GM10248 (cell line): ENCODE data around the gene ICAM1.

ENCODE experiments used
- CTCF ChIA-PET: fragments of 300-600 bp; sonication (Branson Sonifier 250); formaldehyde crosslinking; extraction: SDS; loops from one replicate; lab custom pipeline; 2021; ENCODE audit warnings: antibody characterized with exemption; lab: Yijun Ruan, JAX
- POLR2A ChIA-PET: fragments of 350-650 bp; sonication (Branson Sonifier 250); formaldehyde crosslinking; extraction: SDS; loops from one replicate; lab custom pipeline; 2020; ENCODE audit warnings: antibody characterized with exemption; lab: Yijun Ruan, JAX
- DNase-seq: peaks from one replicate; pipeline ENCODE4 v3.0.0; 2012; ENCODE audit errors: extremely low spot score
- TF ChIP-seq, protein P1 (sequence below): IDR thresholded peaks from 2 replicates; pipeline ENCODE4 v1.5.1; 2012; ENCODE audit warnings: mild to moderate bottlenecking, low read depth; ENCODE audit errors: extremely low read depth, missing control alignments, control extremely low read depth

Gene ICAM1

DNA sequence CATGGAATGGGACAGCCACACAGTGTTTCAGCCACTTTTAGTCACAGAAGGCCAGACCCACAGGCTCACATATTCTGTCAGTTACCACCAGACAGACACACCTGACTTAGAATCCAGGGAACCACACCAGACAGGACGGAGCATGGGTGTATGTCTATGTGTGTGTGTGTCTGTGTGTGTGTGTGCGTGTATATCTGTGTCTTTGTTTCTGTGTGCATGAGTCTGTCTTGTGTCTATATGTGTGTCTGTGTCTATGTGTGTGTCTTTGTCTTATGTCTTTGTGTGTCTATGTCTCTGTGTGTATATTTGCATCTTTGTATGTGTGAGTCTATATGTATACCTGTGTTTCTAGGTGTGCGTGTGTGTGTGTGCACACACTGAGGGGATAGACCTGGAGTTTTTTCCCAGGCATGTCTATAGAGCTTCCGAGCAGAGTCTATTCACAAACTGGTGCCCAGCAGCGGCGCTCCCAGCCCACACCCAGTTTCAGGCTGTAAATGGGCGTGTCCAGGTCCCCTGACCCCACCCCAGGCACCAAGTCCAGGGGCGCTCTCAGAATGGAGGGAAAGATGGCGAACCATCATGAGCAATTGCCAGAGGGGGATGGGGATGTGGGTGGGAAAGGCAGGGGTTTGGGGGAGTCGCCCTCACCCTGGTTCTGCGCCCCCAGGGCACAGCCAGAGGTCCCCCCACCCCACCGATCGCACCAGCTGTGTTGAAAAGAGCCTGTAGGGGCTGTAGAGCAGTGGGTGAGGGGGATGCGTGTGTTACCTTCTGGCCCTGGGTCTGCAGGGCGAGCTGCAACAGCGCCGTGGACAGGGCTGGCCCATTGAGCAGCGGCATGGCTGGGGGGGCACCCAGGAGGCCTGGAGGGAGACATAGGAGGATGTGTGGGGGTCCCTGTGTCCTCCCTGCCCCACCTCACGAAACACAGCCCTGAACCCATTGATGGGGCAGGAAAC is 51.2 kb downstream of the ICAM1 start:
- DNase-seq = no peak
- TF ChIP-seq, protein P1, sequence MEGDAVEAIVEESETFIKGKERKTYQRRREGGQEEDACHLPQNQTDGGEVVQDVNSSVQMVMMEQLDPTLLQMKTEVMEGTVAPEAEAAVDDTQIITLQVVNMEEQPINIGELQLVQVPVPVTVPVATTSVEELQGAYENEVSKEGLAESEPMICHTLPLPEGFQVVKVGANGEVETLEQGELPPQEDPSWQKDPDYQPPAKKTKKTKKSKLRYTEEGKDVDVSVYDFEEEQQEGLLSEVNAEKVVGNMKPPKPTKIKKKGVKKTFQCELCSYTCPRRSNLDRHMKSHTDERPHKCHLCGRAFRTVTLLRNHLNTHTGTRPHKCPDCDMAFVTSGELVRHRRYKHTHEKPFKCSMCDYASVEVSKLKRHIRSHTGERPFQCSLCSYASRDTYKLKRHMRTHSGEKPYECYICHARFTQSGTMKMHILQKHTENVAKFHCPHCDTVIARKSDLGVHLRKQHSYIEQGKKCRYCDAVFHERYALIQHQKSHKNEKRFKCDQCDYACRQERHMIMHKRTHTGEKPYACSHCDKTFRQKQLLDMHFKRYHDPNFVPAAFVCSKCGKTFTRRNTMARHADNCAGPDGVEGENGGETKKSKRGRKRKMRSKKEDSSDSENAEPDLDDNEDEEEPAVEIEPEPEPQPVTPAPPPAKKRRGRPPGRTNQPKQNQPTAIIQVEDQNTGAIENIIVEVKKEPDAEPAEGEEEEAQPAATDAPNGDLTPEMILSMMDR = no peak
- POLR2A ChIA-PET = no interaction called here
- CTCF ChIA-PET = interaction anchor here (1.8 kb wide), 1 partner anchor 8 kb away, joined by 6 read pairs; no protein-coding TSS in a partner anchor

DNA sequence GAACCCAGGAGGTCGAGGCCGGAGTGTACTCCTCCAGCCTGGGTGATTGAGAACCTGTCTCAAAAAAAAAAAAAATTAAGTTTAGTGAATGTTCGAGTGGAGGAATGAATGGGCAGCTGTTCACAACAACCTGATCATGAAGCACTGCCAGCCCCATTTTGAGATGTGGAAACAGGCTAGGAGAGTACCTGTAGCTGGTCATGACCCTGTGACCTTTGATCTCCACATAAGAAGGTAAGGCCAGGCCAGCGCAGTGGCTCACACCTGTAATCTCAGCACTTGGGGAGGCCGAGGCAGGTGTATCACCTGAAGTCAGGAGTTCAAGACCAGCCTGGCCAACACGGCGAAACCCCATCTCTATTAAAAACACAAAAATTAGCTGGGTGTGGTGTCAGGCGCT is 54.8 kb downstream of the ICAM1 start:
- POLR2A ChIA-PET = interaction anchor here (0.7 kb wide), 1 partner anchor 55 kb away, joined by 4 read pairs; the partner anchor contains the start of gene ICAM1
- CTCF ChIA-PET = interaction anchor here (0.7 to 1.5 kb wide), 4 partner anchors 20 to 66 kb away, joined by 3 read pairs; no protein-coding TSS in a partner anchor
- TF ChIP-seq, protein P1 = no peak
- DNase-seq = no peak

DNA sequence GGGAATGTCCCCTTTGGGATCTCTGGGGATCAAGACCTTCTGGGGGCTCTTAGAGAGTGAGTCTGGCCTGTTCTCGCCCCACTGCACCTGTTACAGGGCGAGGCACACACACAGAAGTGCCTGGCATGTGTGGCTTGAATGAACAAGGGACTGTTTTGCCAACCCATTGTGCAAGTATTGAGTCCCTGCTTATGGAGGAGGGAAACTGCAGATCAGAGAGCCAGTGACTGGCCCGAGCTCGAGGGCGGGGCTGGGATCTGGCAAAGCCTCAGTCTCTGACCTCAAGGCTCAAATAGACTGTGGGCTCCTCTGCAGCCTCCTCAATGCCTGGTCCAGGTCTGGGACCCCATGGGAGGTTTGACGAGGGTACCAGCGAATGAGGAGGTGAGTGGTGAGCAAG is 56.9 kb downstream of the ICAM1 start:
- TF ChIP-seq, protein P1 = no peak
- CTCF ChIA-PET = no interaction called here
- POLR2A ChIA-PET = interaction anchor here (0.7 kb wide), 2 partner anchors 31 to 123 kb away, joined by 4 read pairs; no protein-coding TSS in a partner anchor
- no peak for DNase-seq

DNA sequence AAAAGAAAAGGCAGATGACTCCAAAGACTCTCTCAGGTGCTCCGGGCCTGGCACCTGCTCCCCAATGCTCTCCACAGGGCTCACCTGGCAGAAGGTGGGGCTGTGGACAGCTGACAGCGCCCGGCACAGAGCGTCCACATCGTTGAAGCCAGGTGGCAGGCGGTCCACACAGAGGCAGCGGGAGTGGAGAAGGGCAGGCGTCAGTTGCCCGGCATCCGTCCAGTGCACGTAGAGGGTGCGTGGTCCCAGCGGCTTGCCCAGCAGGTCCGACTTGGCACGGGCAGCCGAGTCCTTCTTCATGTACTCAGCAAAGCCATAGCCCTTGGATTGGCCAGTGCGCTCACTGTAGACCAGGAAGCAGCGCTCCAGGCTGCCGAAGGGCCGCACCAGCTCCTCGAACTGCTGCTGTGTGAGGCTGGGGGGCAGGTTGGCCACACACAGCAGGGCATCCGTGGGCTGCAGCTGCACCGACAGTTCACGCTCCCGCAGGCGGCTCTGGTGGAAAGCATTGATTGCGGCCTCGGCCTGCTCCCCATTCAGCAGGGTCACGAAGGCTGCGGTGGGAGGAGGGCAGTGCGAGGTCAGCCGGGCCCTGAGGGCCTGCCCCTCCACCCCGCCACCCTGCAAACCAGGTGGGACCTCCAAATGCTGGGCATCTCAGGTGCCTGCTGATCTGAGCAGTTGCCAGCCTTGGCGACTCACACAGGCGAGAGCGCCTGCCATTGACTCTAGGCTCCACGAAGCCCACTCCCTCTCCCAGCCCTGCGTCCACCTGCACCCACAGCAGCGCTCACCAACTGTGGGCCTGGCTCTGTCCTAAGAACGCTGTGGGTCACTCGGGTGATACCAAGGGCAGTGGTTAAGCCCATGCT is 57.9 kb downstream of the ICAM1 start:
- ChIA-PET CTCF (interaction anchor here (1.9 kb wide), 1 partner anchor 60 kb away, joined by 4 read pairs; no protein-coding TSS in a partner anchor), POLR2A (interaction anchor here (0.7 kb wide), 2 partner anchors 30 to 124 kb away, joined by 4 read pairs; no protein-coding TSS in a partner anchor)
- DNase-seq = no peak
- TF ChIP-seq, protein P1 = no peak

DNA sequence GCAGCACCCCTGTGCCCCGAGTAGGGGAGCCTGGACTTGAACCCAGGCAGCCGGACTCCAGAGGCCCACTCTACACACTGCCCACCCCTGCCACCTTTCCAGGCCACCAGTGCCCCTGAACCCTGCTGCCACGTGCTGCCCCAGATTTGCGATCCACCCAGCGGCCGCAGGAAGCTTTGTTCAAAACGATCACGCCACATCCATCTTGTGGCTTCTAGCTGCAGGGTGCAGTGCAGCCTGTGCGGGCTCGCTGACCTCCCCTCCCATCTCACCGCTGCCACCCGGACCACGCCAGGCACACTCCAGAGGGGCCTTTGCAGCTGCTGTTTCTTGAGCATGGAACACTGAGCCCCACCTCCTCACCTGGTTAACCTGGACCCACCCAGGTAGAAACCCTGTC is 58.6 kb downstream of the ICAM1 start:
- ChIA-PET CTCF (interaction anchor here (1.3 to 1.9 kb wide), 3 partner anchors 9 to 59 kb away, joined by 3 to 6 read pairs (median 4); partner anchors contain the start of gene ICAM5), POLR2A (no interaction called here)
- DNase-seq = no peak
- TF ChIP-seq, protein P1 = no peak
